Astrocyte (in vitro differentiated cells and primary cell): ENCODE results near the gene MTMR1. TPM values are rescaled to one million over a fixed set of nuclear protein-coding genes. Genes with fewer than 3 reads are reported as not detected.

Source experiments
- DNase-seq: peaks from one replicate; pipeline ENCODE4 v3.0.0-alpha.2; 2010; ENCODE audit warnings: low read depth
- FAIRE-seq: peaks from 2 replicates; lab custom pipeline; 2011; peaks lifted over from hg19 to GRCh38; lab: Jason Lieb, UNC
- H2AFZ ChIP-seq: 2 replicates; pipeline ENCODE4 v1.6.0; 2012; ENCODE audit warnings: low read depth, low read length, inconsistent platforms
- H3K27ac ChIP-seq: 2 replicates; pipeline ENCODE4 v1.5.1; 2011; ENCODE audit warnings: low read depth, low read length, inconsistent platforms
- H3K27me3 ChIP-seq: 2 replicates; pipeline ENCODE4 v1.6.0; 2011; ENCODE audit warnings: low read length, inconsistent platforms; ENCODE audit not compliant: insufficient read depth
- H3K36me3 ChIP-seq: 2 replicates; pipeline ENCODE4 v1.5.1; 2011; ENCODE audit warnings: low read length, inconsistent platforms; ENCODE audit not compliant: insufficient read depth
- H3K4me1 ChIP-seq: 2 replicates; pipeline ENCODE4 v1.5.1; 2011; ENCODE audit warnings: low read length, inconsistent platforms; ENCODE audit not compliant: insufficient read depth
- H3K4me2 ChIP-seq: 2 replicates; pipeline ENCODE4 v1.6.0; 2012; ENCODE audit warnings: low read length, inconsistent platforms
- H3K4me3 ChIP-seq: 2 replicates; pipeline ENCODE4 v1.5.1; 2011; ENCODE audit warnings: low read depth, mild to moderate bottlenecking, low read length, inconsistent platforms; ENCODE audit not compliant: insufficient read depth
- H3K79me2 ChIP-seq: 2 replicates; pipeline ENCODE4 v1.6.0; 2012; ENCODE audit warnings: mild to moderate bottlenecking, low read length, inconsistent platforms; ENCODE audit not compliant: insufficient read depth
- H3K9ac ChIP-seq: 2 replicates; pipeline ENCODE4 v1.6.0; 2012; ENCODE audit warnings: mild to moderate bottlenecking, low read length, inconsistent platforms
- H3K9me3 ChIP-seq: 2 replicates; pipeline ENCODE4 v1.5.1; 2012; ENCODE audit warnings: low read depth, mild to moderate bottlenecking, low read length, inconsistent platforms; ENCODE audit not compliant: insufficient read depth
- H4K20me1 ChIP-seq: 2 replicates; pipeline ENCODE4 v1.6.0; 2012; ENCODE audit warnings: low read length, inconsistent platforms; ENCODE audit not compliant: insufficient read depth
- H3K27ac Mint-ChIP-seq: one replicate; pipeline ENCODE4 v1.8.0; 2021; ENCODE audit warnings: mild to moderate bottlenecking, mixed read lengths; ENCODE audit not compliant: unreplicated experiment
- H3K27me3 Mint-ChIP-seq: one replicate; pipeline ENCODE4 v1.8.0; 2021; ENCODE audit warnings: low read depth, mixed read lengths; ENCODE audit not compliant: unreplicated experiment
- H3K36me3 Mint-ChIP-seq: one replicate; pipeline ENCODE4 v1.8.0; 2021; ENCODE audit warnings: low read depth, mixed read lengths; ENCODE audit not compliant: unreplicated experiment
- H3K4me1 Mint-ChIP-seq: one replicate; pipeline ENCODE4 v1.8.0; 2021; ENCODE audit warnings: low read depth, mixed read lengths; ENCODE audit not compliant: unreplicated experiment
- H3K4me3 Mint-ChIP-seq: one replicate; pipeline ENCODE4 v1.8.0; 2021; ENCODE audit warnings: mild to moderate bottlenecking, moderate library complexity, mixed read lengths; ENCODE audit not compliant: unreplicated experiment
- H3K9me3 Mint-ChIP-seq: one replicate; pipeline ENCODE4 v1.8.0; 2021; ENCODE audit warnings: mild to moderate bottlenecking, mixed read lengths; ENCODE audit not compliant: unreplicated experiment
- CTCF ChIP-seq: IDR thresholded peaks from 2 replicates; pipeline ENCODE4 v1.5.1; 2011; ENCODE audit warnings: low read depth, mild to moderate bottlenecking, inconsistent platforms, low read length, moderate library complexity; ENCODE audit not compliant: insufficient read depth
- EZH2 ChIP-seq: IDR thresholded peaks from 2 replicates; pipeline ENCODE4 v1.6.1; 2012; ENCODE audit warnings: mild to moderate bottlenecking, low read length, inconsistent platforms; ENCODE audit not compliant: insufficient read depth
- total RNA-seq: library from RNA; stranded (reverse); gene quantifications from 2 replicates; pipeline ENCODE4 v1.2.1, GENCODE V29; 2021

Gene MTMR1
- total RNA-seq, 1 donor from 2014 or later = 18.6 TPM

- no peaks in the 10 kb centered on the region for H3K4me1 Mint-ChIP-seq
- no peak overlapping the region for H3K27ac Mint-ChIP-seq
- no peak for FAIRE-seq
Measured at GRCh38 chrX:150792949-150793527, 99.8 kb downstream of the MTMR1 start.

DNA sequence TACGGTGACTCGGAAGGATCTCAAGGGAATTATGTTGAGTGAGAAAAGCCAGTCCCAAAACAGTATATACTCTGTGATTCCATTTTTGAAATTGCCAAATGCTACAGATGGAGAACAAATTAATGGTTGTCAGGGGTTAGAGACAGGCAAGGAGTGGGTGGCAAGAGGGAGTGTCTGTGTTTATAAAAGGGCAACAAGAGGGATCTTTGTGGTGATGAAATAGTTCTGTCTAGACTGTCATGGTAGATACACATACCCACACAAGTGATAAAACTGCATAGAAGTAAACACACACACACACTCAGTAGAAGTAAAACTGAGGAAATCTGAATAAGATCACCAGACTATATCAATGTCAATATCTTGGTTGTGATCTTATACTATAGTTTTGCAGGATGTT is 112.5 kb downstream of the MTMR1 start:
- Histone ChIP-seq H3K4me2 (no peak overlapping the region), H3K9me3 (no peaks in the 10 kb centered on the region), H4K20me1 (no peaks in the 10 kb centered on the region), H3K27ac (no peak overlapping the region), H3K79me2 (no peaks in the 10 kb centered on the region), H2AFZ (no peak overlapping the region), H3K9ac (no peak overlapping the region), H3K36me3 (no peaks in the 10 kb centered on the region), H3K4me1 (no peaks in the 10 kb centered on the region), H3K4me3 (no peak overlapping the region), H3K27me3 (no peaks in the 10 kb centered on the region)
- H3K4me3 Mint-ChIP-seq = no peak overlapping the region
- H3K9me3 Mint-ChIP-seq = no peaks in the 10 kb centered on the region
- no peak overlapping the region for H3K27ac Mint-ChIP-seq
- FAIRE-seq = no peak
- peaks cover 2% of the 10 kb centered on the region for H3K36me3 Mint-ChIP-seq
- H3K27me3 Mint-ChIP-seq = no peaks in the 10 kb centered on the region
- peaks cover 4% of the 10 kb centered on the region for H3K4me1 Mint-ChIP-seq
- DNase-seq = peak; percentile 7
- TF ChIP-seq EZH2 = no peak
- TF ChIP-seq CTCF = no peak

More at GRCh38 chrX:150792949-150793527, 99.8 kb downstream of the MTMR1 start:
- Histone ChIP-seq H3K79me2 (no peaks in the 10 kb centered on the region), H3K9ac (no peak overlapping the region), H2AFZ (no peak overlapping the region), H3K4me1 (no peaks in the 10 kb centered on the region), H3K9me3 (no peaks in the 10 kb centered on the region), H3K27me3 (no peaks in the 10 kb centered on the region), H3K4me3 (no peak overlapping the region), H3K4me2 (no peak overlapping the region), H4K20me1 (no peaks in the 10 kb centered on the region), H3K27ac (no peak overlapping the region), H3K36me3 (peaks cover 2% of the 10 kb centered on the region)
- TF ChIP-seq EZH2 = no peak
- DNase-seq = no peak
- no peaks in the 10 kb centered on the region for H3K9me3 Mint-ChIP-seq
- no peaks in the 10 kb centered on the region for H3K27me3 Mint-ChIP-seq
- no peak overlapping the region for H3K4me3 Mint-ChIP-seq
- peaks cover 6% of the 10 kb centered on the region for H3K36me3 Mint-ChIP-seq

DNA sequence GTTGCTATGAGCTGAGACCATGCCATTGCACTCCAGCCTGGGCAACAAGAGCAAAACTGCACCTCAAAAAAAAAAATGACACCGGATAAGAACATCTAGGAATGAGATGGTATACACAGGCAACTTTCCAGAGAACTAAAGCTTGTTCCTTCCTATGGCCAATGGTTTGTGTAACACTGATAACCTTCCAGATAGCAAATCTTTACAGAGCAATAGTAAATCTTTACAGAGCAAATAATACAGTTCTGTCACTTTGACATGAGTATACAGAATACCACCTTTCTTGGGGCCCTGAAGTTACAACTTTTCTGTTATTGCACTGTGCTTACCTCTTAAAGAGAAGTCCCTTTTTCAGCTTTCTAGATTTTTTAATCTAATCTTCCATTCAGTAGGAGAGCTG is 113.6 kb downstream of the MTMR1 start:
- no peak overlapping the region for H3K27ac Mint-ChIP-seq
- no peak overlapping the region for H3K9ac ChIP-seq
- TF ChIP-seq EZH2 (no peak), CTCF (no peak)

More for the DNA sequence above, 113.6 kb downstream of the MTMR1 start:
- H3K4me3 ChIP-seq = no peak overlapping the region
- no peaks in the 10 kb centered on the region for H4K20me1 ChIP-seq
- H3K27me3 Mint-ChIP-seq = no peaks in the 10 kb centered on the region
- FAIRE-seq (no peak), DNase-seq (no peak)
- no peaks in the 10 kb centered on the region for H3K79me2 ChIP-seq
- H3K27ac ChIP-seq = no peak overlapping the region
- H2AFZ ChIP-seq = no peak overlapping the region
- no peaks in the 10 kb centered on the region for H3K4me1 ChIP-seq
- H3K9me3 ChIP-seq = no peaks in the 10 kb centered on the region
- peaks cover 4% of the 10 kb centered on the region for H3K4me1 Mint-ChIP-seq
- H3K27me3 ChIP-seq = no peaks in the 10 kb centered on the region
- H3K9me3 Mint-ChIP-seq = no peaks in the 10 kb centered on the region
- no peak overlapping the region for H3K4me2 ChIP-seq
- peaks cover 2% of the 10 kb centered on the region for H3K36me3 Mint-ChIP-seq
- H3K36me3 ChIP-seq = no peaks in the 10 kb centered on the region
- no peak overlapping the region for H3K4me3 Mint-ChIP-seq
